ACC112 (cell line): Measurements from ENCODE around the gene AFF2.

Experiments used
- H2AFZ ChIP-seq: fragments of 200-600 bp; sonication (generic); one replicate; pipeline ENCODE4 v1.6.0; 2017; ENCODE audit warnings: antibody characterized with exemption, low read length; ENCODE audit not compliant: unreplicated experiment
- H3K27ac ChIP-seq: fragments of 200-600 bp; sonication (generic); 2 replicates; pipeline ENCODE4 v1.5.1; 2014; ENCODE audit warnings: low read depth, mild to moderate bottlenecking, antibody characterized with exemption, low read length, moderate library complexity
- H3K27me3 ChIP-seq: fragments of 200-600 bp; sonication (generic); 2 replicates; pipeline ENCODE4 v1.6.1; 2014; ENCODE audit warnings: mild to moderate bottlenecking, antibody characterized with exemption, low read length, moderate library complexity, mixed read lengths; ENCODE audit not compliant: insufficient read depth
- H3K36me3 ChIP-seq: fragments of 200-600 bp; sonication (generic); 2 replicates; pipeline ENCODE4 v1.6.1; 2016; ENCODE audit warnings: mild to moderate bottlenecking, antibody characterized with exemption, low read length, moderate library complexity, mixed read lengths; ENCODE audit not compliant: insufficient read depth
- H3K4me1 ChIP-seq: fragments of 200-600 bp; sonication (generic); one replicate; pipeline ENCODE4 v1.6.1; 2016; ENCODE audit warnings: low read length, mixed read lengths; ENCODE audit not compliant: insufficient read depth, unreplicated experiment, control insufficient read depth
- H3K4me3 ChIP-seq: fragments of 200-600 bp; sonication (generic); 2 replicates; pipeline ENCODE4 v1.5.1; 2014; ENCODE audit warnings: mild to moderate bottlenecking, low read depth, low read length
- H3K79me2 ChIP-seq: fragments of 200-600 bp; sonication (generic); one replicate; pipeline ENCODE4 v1.6.0; 2016; ENCODE audit warnings: low read length; ENCODE audit not compliant: control insufficient read depth, unreplicated experiment, insufficient read depth

AFF2 gene

DNA sequence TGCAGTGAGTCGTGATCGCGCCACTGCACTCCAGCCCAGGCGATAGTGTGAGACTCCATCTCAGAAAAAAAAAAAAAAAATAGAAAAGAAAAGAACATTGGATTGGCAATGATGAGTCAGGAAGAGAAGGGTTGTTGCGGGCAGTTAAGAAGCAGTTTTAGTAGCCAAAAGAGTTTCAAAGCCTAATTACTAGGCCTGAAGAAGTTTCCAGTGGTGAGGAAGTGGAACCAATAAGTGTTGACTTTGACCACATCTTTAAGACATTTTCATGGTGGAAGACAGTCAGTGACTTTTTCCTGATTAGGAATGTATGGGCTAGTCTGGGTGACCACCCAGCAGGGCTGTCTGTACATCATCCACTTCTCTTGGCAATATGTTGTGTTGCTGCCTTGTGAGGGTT, 442.3 kb downstream of the AFF2 start:
- H2AFZ ChIP-seq = no peak overlapping the region
- no peaks in the 10 kb centered on the region for H3K79me2 ChIP-seq
- H3K4me3 ChIP-seq = no peak overlapping the region
- no peaks in the 10 kb centered on the region for H3K27me3 ChIP-seq
- no peaks in the 10 kb centered on the region for H3K4me1 ChIP-seq
- H3K27ac ChIP-seq = no peak overlapping the region
- no peaks in the 10 kb centered on the region for H3K36me3 ChIP-seq

DNA sequence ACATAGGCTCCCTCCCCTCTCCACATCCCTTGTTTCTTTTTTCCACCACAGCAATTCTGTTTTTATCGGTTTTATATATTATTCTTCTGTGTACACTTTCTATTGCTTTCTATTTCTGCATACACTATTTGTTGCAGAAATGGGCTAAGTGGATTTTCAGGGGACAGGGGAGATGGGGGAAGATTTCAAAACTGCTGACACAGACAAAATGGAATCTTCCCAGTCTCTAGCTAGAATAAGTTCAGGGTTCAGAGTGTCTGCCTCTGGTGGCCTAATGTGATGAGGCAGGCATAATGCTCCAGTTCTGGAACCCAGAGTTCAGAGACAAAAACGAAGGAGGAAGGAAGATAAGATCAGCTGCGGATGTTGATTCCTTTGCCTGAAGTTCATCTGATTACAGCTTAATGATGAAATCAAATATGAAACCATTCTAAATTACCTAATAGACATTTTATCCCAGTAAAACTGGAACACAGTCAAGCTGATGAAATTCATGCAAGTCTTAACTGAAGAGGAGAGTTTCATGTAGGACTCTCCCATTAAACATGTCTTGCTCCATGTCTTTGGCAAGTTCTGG, 447.1 kb downstream of the AFF2 start:
- H3K27ac ChIP-seq = no peak overlapping the region
- no peaks in the 10 kb centered on the region for H3K27me3 ChIP-seq
- H3K36me3 ChIP-seq = no peaks in the 10 kb centered on the region
- H2AFZ ChIP-seq = no peak overlapping the region
- H3K4me1 ChIP-seq = no peaks in the 10 kb centered on the region
- H3K79me2 ChIP-seq = no peaks in the 10 kb centered on the region
- H3K4me3 ChIP-seq = no peak overlapping the region

DNA sequence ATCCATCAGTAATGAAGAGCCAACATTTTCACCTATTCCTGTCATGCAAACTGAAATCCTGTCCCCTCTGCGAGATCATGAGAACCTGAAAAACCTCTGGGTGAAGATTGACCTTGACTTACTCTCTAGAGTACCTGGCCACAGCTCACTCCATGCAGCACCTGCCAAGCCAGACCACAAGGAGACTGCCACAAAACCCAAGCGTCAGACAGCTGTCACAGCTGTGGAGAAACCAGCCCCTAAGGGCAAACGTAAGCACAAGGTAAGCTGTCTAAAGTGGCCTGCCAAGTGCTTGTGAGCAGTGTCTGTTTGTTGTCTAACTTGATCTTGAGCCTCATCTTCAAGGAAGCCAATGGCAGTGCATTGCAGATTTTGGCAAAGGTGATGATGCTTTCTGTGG, 455.9 kb downstream of the AFF2 start:
- no peak overlapping the region for H2AFZ ChIP-seq
- H3K4me1 ChIP-seq = no peaks in the 10 kb centered on the region
- H3K4me3 ChIP-seq = no peak overlapping the region
- H3K27ac ChIP-seq = no peak overlapping the region
- H3K79me2 ChIP-seq = no peaks in the 10 kb centered on the region
- no peaks in the 10 kb centered on the region for H3K36me3 ChIP-seq
- no peaks in the 10 kb centered on the region for H3K27me3 ChIP-seq

DNA sequence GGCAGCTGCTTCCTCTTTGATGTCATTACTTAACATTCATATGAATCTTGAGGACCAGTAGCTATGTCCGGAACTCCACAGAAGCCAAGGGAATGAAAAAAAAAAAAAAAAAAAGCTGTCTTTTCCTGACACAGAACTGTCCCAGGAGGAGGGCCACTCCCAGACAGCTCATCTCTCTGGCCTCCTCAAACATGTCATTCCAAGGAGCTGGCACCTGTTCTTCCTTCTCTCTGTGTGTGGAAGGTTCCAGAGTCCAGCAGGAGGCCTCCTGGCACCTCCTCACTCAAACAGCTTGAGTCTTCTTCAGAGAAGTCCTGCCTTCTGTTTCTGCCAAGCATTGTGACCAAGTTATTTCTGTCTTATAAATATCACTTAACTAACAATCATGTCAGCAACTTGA, 458.5 kb downstream of the AFF2 start:
- no peaks in the 10 kb centered on the region for H3K4me1 ChIP-seq
- no peak overlapping the region for H3K27ac ChIP-seq
- H3K27me3 ChIP-seq = no peaks in the 10 kb centered on the region
- no peaks in the 10 kb centered on the region for H3K79me2 ChIP-seq
- H2AFZ ChIP-seq = no peak overlapping the region
- H3K36me3 ChIP-seq = no peaks in the 10 kb centered on the region
- H3K4me3 ChIP-seq = no peak overlapping the region

DNA sequence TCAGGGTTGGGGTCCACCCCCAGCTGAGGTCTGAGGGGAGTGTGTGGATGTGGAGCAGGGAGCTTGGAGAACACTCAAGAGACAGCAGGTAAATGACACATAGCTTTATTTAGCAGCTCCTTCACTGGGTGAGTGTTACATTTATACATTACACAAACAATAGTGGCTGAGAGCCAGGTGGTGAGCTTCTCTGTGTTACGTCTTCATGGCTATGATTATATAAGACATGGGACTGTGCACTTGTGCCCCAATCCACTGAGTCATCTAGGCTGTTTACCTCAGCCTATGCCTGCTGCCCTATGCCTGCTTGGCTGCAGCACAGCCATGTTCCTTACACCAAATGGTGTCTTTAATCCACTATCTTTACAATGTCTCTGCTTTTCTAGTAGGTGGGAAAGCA, 459.6 kb downstream of the AFF2 start:
- H3K27ac ChIP-seq = no peak overlapping the region
- H2AFZ ChIP-seq = no peak overlapping the region
- H3K4me3 ChIP-seq = no peak overlapping the region
- H3K4me1 ChIP-seq = no peaks in the 10 kb centered on the region
- no peaks in the 10 kb centered on the region for H3K79me2 ChIP-seq
- no peaks in the 10 kb centered on the region for H3K36me3 ChIP-seq
- no peaks in the 10 kb centered on the region for H3K27me3 ChIP-seq

DNA sequence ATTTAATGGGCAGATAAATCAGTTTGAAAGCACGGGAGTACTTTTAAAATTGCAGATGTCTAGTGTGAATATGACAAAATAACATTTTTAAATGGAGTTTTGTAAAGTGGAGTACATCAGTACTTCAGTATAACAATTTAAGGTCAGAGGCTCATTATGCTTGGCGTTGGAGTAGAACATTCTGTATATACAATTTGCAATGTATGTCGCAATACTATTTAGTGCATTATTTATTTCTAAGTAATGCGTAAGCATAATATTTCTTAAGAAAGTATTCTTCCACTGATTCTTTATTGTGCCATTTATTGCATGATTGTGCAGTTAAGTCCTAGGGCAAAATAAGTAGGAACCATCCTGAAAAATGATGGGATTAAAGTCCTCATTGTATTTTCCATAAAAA, 461.6 kb downstream of the AFF2 start:
- no peak overlapping the region for H3K27ac ChIP-seq
- no peaks in the 10 kb centered on the region for H3K36me3 ChIP-seq
- no peak overlapping the region for H3K4me3 ChIP-seq
- no peaks in the 10 kb centered on the region for H3K79me2 ChIP-seq
- H3K4me1 ChIP-seq = no peaks in the 10 kb centered on the region
- H3K27me3 ChIP-seq = no peaks in the 10 kb centered on the region
- H2AFZ ChIP-seq = no peak overlapping the region

DNA sequence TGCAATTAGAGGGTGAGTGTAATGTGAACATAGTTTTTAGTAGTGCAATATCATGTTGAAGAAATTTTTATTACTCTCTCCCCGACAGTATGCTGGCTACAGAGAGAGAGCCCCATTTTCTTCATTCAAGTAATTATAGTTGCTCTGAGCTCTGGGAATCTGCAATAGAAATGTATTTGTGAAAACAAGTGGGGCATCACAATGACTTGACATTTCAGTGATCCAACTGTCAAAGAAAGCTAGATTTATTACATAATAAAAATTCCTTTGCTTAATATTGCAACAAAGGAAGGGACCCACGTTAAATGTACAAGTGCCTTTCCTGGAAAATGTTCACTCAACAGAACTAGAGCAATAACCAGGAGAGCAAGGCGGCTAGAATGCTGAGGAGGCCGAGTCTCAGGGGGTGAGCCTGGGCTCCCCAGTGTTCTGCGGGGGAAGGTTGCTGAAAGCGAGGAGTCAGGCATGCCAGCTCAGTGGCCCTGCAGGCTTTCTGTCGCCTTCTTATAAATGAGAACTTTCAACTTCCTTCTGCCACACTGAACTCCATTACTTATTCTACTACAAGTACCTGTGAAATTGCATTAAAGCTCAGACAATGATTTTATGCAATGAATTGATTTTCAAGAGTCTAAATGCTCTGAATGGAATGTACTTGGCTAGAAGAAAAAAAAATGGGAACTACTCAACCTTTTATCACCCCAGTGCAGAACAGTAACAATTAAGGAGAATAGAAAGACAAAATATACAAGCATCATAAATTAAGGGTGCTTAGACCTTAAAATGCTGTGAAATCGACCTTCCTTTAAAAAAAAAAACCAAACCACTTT, 476.4 kb downstream of the AFF2 start:
- Histone ChIP-seq H2AFZ (no peak overlapping the region), H3K27me3 (no peaks in the 10 kb centered on the region), H3K4me1 (no peaks in the 10 kb centered on the region), H3K36me3 (no peaks in the 10 kb centered on the region), H3K27ac (no peak overlapping the region), H3K79me2 (no peaks in the 10 kb centered on the region), H3K4me3 (no peak overlapping the region)

DNA sequence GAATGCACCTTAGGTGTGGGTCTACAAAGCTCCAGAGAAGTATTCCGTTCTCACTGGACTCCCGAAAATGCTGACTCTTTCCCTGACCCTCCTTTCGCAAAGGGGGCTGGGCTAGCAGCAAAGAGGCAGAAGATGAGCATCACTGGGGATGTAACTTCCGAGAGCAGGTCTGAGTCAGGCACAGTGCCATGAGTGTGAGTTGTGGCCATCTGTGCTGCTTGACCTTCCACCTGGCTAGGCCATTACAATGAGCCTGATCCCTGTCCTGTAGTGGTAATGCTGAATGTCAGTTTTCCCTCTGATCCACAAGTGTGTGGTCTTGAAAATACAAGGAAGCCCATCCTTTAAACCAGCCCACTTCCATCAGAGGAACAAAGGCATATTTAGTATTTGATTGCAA, 479.4 kb downstream of the AFF2 start:
- Histone ChIP-seq H3K4me1 (no peaks in the 10 kb centered on the region), H2AFZ (no peak overlapping the region), H3K4me3 (no peak overlapping the region), H3K27me3 (no peaks in the 10 kb centered on the region), H3K36me3 (no peaks in the 10 kb centered on the region), H3K27ac (no peak overlapping the region), H3K79me2 (no peaks in the 10 kb centered on the region)

DNA sequence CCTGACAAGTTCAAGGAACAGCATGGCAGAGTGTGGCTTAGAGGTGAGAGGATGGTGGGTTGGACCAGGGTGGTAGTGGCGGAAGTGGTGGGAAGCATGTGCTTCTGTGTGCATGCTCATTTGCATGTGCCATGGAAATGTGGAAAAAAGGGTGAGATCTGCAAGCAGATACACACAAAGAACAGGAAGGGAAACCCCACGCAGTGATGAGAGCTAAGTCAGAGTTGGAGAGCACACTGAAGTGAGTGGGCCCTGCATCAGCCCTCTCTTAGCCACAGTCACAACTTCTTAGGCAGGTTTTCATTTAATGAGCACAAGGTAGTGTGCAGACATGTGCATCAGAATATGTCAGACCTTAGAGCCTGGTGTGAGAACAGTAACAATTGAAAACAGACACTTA, 483.8 kb downstream of the AFF2 start:
- Histone ChIP-seq H3K4me3 (no peak overlapping the region), H3K27me3 (no peaks in the 10 kb centered on the region), H2AFZ (no peak overlapping the region), H3K79me2 (no peaks in the 10 kb centered on the region), H3K27ac (no peak overlapping the region), H3K36me3 (no peaks in the 10 kb centered on the region), H3K4me1 (no peaks in the 10 kb centered on the region)

DNA sequence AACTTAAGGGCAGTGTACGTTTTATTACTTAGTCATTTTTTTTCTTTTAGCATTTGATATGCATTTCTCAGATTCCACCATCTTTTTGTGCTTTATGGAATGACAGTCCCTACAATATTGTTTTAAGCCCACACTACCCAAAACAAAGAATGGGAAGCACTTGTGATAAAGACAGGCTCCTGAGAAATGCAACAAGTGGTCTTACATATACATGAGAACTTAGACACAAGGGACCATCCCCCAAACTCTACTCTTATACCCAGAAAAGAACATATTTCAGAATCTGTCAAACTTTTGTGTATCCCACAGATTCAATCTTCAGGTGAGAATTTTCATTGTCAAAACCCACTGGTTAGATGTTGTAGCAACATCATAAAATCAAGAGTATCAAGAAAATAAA, 491.1 kb downstream of the AFF2 start:
- no peaks in the 10 kb centered on the region for H3K27me3 ChIP-seq
- no peaks in the 10 kb centered on the region for H3K36me3 ChIP-seq
- no peak overlapping the region for H3K4me3 ChIP-seq

DNA sequence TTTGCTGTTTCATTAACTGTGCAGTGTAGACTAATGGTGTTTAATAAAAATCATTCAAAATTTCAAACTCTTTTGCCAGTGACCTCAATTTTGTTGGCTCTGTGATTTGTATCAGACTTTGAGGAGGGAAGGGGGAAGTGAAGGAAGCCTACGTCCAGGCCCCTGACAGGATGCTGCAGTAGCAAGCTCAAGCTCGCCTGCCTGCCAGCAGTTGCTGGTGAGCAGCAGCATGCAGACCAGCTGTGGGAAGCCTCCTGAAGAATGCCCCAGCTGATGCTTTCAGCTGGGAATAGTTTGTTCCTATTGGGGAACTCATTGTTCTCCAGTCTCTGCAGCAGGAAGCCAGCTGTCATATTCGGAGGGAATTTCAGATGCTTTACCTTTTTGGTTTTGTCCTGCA, 495.2 kb downstream of the AFF2 start:
- H3K79me2 ChIP-seq = no peaks in the 10 kb centered on the region
- H3K36me3 ChIP-seq = no peaks in the 10 kb centered on the region
- no peaks in the 10 kb centered on the region for H3K27me3 ChIP-seq
- H3K4me1 ChIP-seq = no peaks in the 10 kb centered on the region
- no peak overlapping the region for H3K4me3 ChIP-seq
- no peak overlapping the region for H3K27ac ChIP-seq
- no peak overlapping the region for H2AFZ ChIP-seq

More for the DNA sequence above, 491.1 kb downstream of the AFF2 start:
- Histone ChIP-seq H2AFZ (no peak overlapping the region), H3K79me2 (no peaks in the 10 kb centered on the region), H3K27ac (no peak overlapping the region), H3K4me1 (no peaks in the 10 kb centered on the region)
